PC-3 (cell line): Measurements from ENCODE around the gene CCM2L. TPM values are rescaled to one million over a fixed set of nuclear protein-coding genes. Genes with fewer than 3 reads are reported as not detected.

ENCODE experiments used
- ATAC-seq: fragments of 200-7000 bp; cut with Tn5 transposase; 2 replicates; pipeline ENCODE4 v1.9.1; 2020; ENCODE audit warnings: mild to moderate bottlenecking, moderate library complexity
- BruUV-seq: library from RNA; stranded (reverse); fragments of 400-500 nt; replicated peaks from 2 replicates; lab custom pipeline; 2021; lab: Mats Ljungman, UMichigan
- CTCF ChIA-PET: fragments of 300-600 bp; sonication (Branson Sonifier 250); formaldehyde crosslinking; loops from one replicate; lab custom pipeline; 2022; ENCODE audit warnings: antibody characterized with exemption; lab: Charles Lee
- POLR2A ChIA-PET: fragments of 300-600 bp; sonication (Branson Sonifier 250); formaldehyde crosslinking; loops from one replicate; lab custom pipeline; 2022; ENCODE audit warnings: antibody characterized with exemption; ENCODE audit not compliant: unreplicated experiment; lab: Charles Lee
- DNase-seq: peaks from one replicate; pipeline ENCODE4 v3.0.0-alpha.2; 2015
- H2AFZ ChIP-seq: fragments of 300-600 bp; sonication (generic); 2 replicates; pipeline ENCODE4 v1.6.0; 2016; ENCODE audit warnings: antibody characterized with exemption, low read length
- H3F3A ChIP-seq: fragments of 300-600 bp; sonication (generic); one replicate; pipeline ENCODE4 v1.6.0; 2017; ENCODE audit warnings: antibody characterized with exemption, low read length, control low read depth, mild to moderate bottlenecking; ENCODE audit not compliant: unreplicated experiment
- H3K27ac ChIP-seq: fragments of 300-600 bp; sonication (generic); 2 replicates; pipeline ENCODE4 v1.5.1; 2016; ENCODE audit warnings: mild to moderate bottlenecking, low read length
- H3K27me3 ChIP-seq: fragments of 300-600 bp; sonication (generic); 2 replicates; pipeline ENCODE4 v1.6.1; 2016; ENCODE audit warnings: low read length, mixed read lengths
- H3K36me3 ChIP-seq: fragments of 300-600 bp; sonication (generic); 2 replicates; pipeline ENCODE4 v1.6.1; 2016; ENCODE audit warnings: low read depth, mixed run types, low read length, mixed read lengths
- H3K4me1 ChIP-seq: fragments of 300-600 bp; sonication (generic); 2 replicates; pipeline ENCODE4 v1.5.1; 2016; ENCODE audit warnings: low read length; ENCODE audit not compliant: insufficient read depth
- H3K4me2 ChIP-seq: fragments of 300-600 bp; sonication (generic); 2 replicates; pipeline ENCODE4 v1.6.0; 2016; ENCODE audit warnings: low read length
- H3K4me3 ChIP-seq: fragments of 300-600 bp; sonication (generic); 2 replicates; pipeline ENCODE4 v1.5.1; 2016; ENCODE audit warnings: mild to moderate bottlenecking, low read length, mixed read lengths
- H3K79me2 ChIP-seq: fragments of 300-600 bp; sonication (generic); 2 replicates; pipeline ENCODE4 v1.6.1; 2017; ENCODE audit warnings: low read length, mixed read lengths
- H3K9ac ChIP-seq: fragments of 300-600 bp; sonication (generic); 2 replicates; pipeline ENCODE4 v1.6.0; 2016; ENCODE audit warnings: mild to moderate bottlenecking, low read length
- H3K9me2 ChIP-seq: fragments of 300-600 bp; sonication (generic); replicated peaks from 2 replicates; pipeline ENCODE4 v1.6.1; 2016; ENCODE audit warnings: mixed run types, low read length, mixed read lengths
- H3K9me3 ChIP-seq: fragments of 300-600 bp; sonication (generic); 2 replicates; pipeline ENCODE4 v1.6.1; 2016; ENCODE audit warnings: low read length, mixed read lengths
- H4K20me1 ChIP-seq: fragments of 300-600 bp; sonication (generic); 2 replicates; pipeline ENCODE4 v1.6.1; 2016; ENCODE audit warnings: low read length, mixed read lengths
- EZH2 ChIP-seq: fragments of 300-600 bp; sonication (generic); IDR thresholded peaks from one replicate; pipeline ENCODE4 v1.6.1; 2017; ENCODE audit warnings: antibody characterized with exemption, mild to moderate bottlenecking, low read length; ENCODE audit not compliant: unreplicated experiment
- EZH2phosphoT487 ChIP-seq: fragments of 300-600 bp; sonication (generic); IDR thresholded peaks from 2 replicates; pipeline ENCODE4 v1.6.1; 2018; ENCODE audit warnings: mild to moderate bottlenecking, antibody characterized with exemption, low read length, borderline replicate concordance
- intact Hi-C: fragments of 100-400 bp; cut with micrococcal nuclease; formaldehyde crosslinking; loops from 2 replicates; pipeline ENCODE4 v1.9.0; 2023
- total RNA-seq: library from RNA; depleted of rRNA; stranded (reverse); fragments of >200 nt; gene quantifications from 2 replicates; pipeline ENCODE4 v1.2.3, GENCODE V29; 2014
- TF ChIP-seq, protein P1 (sequence below): fragments of 300-600 bp; sonication (generic); conservative IDR thresholded peaks from 2 replicates; pipeline ENCODE4 v1.5.1; 2017; ENCODE audit warnings: antibody characterized with exemption, low read depth, mild to moderate bottlenecking, low read length

Gene CCM2L
- total RNA-seq, 1 experiment from 2014 or later, result not detected

DNA sequence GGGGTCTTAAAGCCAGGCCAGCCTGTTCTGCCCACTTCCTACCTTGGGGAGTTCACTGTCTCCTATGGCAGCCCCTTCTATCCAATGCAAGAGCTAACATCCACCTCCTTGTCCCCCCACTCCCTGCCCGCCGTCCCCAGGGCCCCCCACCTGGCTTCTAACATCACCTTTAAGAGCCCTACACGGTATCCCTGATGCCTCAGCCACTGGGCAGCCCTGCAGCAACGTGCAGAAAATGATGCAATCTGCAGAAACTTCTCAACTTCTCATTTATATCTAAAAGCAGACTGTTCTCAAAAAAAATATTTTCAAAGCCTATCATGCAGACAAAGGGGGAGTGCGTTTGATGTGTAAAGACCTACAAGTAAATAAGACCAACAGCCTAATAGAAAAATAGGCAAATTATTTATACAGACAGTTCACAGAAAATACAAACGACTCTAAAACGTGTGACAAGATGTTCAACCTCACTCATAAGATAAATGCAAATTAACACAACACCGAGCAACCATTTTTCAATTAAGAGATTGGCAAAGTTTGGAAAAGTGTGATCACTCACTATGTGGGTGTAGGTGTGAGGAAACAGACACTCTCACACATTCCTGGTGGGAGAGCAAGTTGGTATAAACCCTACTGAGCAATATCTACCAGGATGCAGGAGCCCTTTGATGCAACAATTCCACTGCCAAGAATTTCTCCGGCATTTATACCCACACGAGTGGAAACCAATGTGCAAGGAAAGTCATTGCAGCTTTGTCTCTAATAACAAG lies 26.7 kb downstream of the CCM2L start:
- Histone ChIP-seq H3K9ac (no peak overlapping the region), H3K27ac (no peak overlapping the region), H3K9me2 (no peaks in the 10 kb centered on the region), H3K4me1 (no peaks in the 10 kb centered on the region), H4K20me1 (no peaks in the 10 kb centered on the region), H2AFZ (no peak overlapping the region), H3K4me3 (no peak overlapping the region), H3F3A (no peaks in the 10 kb centered on the region), H3K79me2 (no peaks in the 10 kb centered on the region), H3K36me3 (no peaks in the 10 kb centered on the region), H3K9me3 (no peaks in the 10 kb centered on the region), H3K27me3 (peaks cover 75% of the 10 kb centered on the region), H3K4me2 (no peak overlapping the region)
- intact Hi-C loops, result no loop called here
- CTCF ChIA-PET, result interaction anchor here (0.7 kb wide), 1 partner anchor 184 kb away, joined by 3 read pairs; no protein-coding TSS in a partner anchor
- POLR2A ChIA-PET, result interaction anchor here (0.6 kb wide), 1 partner anchor 73 kb away, joined by 4 read pairs; the partner anchor contains the start of gene TM9SF4
- no peak for TF ChIP-seq EZH2
- TF ChIP-seq, protein P1, sequence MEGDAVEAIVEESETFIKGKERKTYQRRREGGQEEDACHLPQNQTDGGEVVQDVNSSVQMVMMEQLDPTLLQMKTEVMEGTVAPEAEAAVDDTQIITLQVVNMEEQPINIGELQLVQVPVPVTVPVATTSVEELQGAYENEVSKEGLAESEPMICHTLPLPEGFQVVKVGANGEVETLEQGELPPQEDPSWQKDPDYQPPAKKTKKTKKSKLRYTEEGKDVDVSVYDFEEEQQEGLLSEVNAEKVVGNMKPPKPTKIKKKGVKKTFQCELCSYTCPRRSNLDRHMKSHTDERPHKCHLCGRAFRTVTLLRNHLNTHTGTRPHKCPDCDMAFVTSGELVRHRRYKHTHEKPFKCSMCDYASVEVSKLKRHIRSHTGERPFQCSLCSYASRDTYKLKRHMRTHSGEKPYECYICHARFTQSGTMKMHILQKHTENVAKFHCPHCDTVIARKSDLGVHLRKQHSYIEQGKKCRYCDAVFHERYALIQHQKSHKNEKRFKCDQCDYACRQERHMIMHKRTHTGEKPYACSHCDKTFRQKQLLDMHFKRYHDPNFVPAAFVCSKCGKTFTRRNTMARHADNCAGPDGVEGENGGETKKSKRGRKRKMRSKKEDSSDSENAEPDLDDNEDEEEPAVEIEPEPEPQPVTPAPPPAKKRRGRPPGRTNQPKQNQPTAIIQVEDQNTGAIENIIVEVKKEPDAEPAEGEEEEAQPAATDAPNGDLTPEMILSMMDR, result no peak
- TF ChIP-seq EZH2phosphoT487, result no peak
- no peak; the same call in 1 of the 2 replicates for ATAC-seq
- DNase-seq, result no peak
- no TSS peak for BruUV-seq

DNA sequence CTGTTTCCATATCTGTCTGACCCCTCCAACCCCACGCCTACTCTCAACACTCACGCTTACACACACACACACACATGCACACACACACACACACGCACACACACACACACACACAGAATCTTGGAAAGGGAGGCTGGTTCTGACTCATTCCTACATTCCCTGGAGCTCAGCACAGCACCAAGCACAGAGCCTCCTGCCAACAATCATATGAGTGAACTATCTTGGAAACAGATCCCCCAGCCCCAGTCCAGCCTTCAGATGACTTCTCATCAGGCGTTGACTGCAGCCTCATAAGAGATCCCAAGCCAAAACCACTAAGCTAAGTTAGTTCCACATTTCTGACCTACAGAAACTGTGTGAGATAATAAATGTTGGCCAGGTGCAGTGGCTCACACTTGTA lies 27.7 kb downstream of the CCM2L start:
- Histone ChIP-seq H3K4me3 (no peak overlapping the region), H3K27ac (no peak overlapping the region), H3K27me3 (peaks cover 80% of the 10 kb centered on the region), H3K9me3 (no peaks in the 10 kb centered on the region), H3K4me1 (no peaks in the 10 kb centered on the region), H3K9ac (no peak overlapping the region), H3K9me2 (no peaks in the 10 kb centered on the region), H3K79me2 (no peaks in the 10 kb centered on the region), H3K36me3 (no peaks in the 10 kb centered on the region), H3F3A (no peaks in the 10 kb centered on the region), H3K4me2 (no peak overlapping the region), H4K20me1 (no peaks in the 10 kb centered on the region), H2AFZ (no peak overlapping the region)
- ATAC-seq (no peak), DNase-seq (no peak)
- no TSS peak for BruUV-seq
- TF ChIP-seq, protein P1, result no peak
- TF ChIP-seq EZH2phosphoT487, result no peak
- TF ChIP-seq EZH2, result no peak
- intact Hi-C loops, result no loop called here
- CTCF ChIA-PET, result no interaction called here
- POLR2A ChIA-PET, result no interaction called here
